ENCODE results near the gene SLC38A3. TPM values are rescaled to one million over a fixed set of nuclear protein-coding genes. Genes with fewer than 3 reads are reported as not detected.
"Not testable (repeated sequence)": the region's sequence is repeated elsewhere in the genome, so short reads cannot be mapped to it uniquely, and the experiment has no call there.

The SLC38A3 gene
- total RNA-seq, 1 donor: 0.36 TPM

DNA sequence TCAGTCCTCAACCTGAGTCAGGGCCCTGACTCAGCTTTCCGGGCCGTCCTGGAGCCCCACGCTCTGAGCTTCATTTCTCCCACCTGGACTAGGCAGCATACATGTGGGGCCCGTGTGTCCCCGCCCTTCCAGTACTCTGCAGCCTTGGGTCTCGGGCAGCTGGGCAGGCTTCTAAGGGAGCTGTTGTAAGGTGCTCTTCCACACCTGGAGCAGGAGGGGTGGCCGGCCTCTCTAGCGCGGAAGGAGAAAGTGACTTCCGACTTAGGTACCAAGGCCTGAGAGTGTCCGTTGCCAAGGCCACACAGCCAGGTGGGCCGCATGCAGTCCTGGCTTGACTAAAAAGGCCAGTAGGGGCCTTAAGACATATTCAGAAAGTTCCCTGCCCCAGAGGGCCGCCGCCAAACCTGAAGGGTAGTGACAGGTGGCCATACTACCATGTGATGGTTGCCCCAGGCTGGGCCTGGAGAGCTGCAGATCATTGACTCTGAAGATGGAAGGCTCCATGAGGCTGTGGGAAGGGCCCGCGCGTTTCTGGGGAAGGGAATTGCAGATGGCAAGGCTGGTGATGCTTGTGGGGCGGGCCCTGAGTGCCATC, 54.5 kb downstream of the SLC38A3 start:
- Histone ChIP-seq H3K79me2 (ENCODE audit: insufficient read depth, low read length) (peaks cover 33% of the 10 kb centered on the region), H2AFZ (ENCODE audit: low read length) (no peak overlapping the region), H4K20me1 (ENCODE audit: insufficient read depth, low read length) (peaks cover 23% of the 10 kb centered on the region), H3K36me3 (ENCODE audit: insufficient read depth, low read length) (peaks cover 45% of the 10 kb centered on the region), H3K4me2 (ENCODE audit: insufficient read depth, low read length) (peak overlapping the region; percentile 85), H3K4me3 (ENCODE audit: insufficient read depth, low read length) (no peak overlapping the region), H3K9me3 (ENCODE audit: low read depth, low read length) (no peaks in the 10 kb centered on the region), H3K4me1 (ENCODE audit: insufficient read depth, low read length) (peaks cover 29% of the 10 kb centered on the region), H3K27ac (ENCODE audit: low read depth, low read length) (peak overlapping the region; percentile 65), H3K27me3 (ENCODE audit: insufficient read depth, low read length) (no peaks in the 10 kb centered on the region)
- TF ChIP-seq, protein P1, sequence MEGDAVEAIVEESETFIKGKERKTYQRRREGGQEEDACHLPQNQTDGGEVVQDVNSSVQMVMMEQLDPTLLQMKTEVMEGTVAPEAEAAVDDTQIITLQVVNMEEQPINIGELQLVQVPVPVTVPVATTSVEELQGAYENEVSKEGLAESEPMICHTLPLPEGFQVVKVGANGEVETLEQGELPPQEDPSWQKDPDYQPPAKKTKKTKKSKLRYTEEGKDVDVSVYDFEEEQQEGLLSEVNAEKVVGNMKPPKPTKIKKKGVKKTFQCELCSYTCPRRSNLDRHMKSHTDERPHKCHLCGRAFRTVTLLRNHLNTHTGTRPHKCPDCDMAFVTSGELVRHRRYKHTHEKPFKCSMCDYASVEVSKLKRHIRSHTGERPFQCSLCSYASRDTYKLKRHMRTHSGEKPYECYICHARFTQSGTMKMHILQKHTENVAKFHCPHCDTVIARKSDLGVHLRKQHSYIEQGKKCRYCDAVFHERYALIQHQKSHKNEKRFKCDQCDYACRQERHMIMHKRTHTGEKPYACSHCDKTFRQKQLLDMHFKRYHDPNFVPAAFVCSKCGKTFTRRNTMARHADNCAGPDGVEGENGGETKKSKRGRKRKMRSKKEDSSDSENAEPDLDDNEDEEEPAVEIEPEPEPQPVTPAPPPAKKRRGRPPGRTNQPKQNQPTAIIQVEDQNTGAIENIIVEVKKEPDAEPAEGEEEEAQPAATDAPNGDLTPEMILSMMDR (IDR thresholded peaks at IDR 0.05; ENCODE audit: extremely low read depth, low read depth, low read length): no peak
- peak; percentile 88 for DNase-seq (ENCODE audit: insufficient read length, low spot score, missing footprints)

DNA sequence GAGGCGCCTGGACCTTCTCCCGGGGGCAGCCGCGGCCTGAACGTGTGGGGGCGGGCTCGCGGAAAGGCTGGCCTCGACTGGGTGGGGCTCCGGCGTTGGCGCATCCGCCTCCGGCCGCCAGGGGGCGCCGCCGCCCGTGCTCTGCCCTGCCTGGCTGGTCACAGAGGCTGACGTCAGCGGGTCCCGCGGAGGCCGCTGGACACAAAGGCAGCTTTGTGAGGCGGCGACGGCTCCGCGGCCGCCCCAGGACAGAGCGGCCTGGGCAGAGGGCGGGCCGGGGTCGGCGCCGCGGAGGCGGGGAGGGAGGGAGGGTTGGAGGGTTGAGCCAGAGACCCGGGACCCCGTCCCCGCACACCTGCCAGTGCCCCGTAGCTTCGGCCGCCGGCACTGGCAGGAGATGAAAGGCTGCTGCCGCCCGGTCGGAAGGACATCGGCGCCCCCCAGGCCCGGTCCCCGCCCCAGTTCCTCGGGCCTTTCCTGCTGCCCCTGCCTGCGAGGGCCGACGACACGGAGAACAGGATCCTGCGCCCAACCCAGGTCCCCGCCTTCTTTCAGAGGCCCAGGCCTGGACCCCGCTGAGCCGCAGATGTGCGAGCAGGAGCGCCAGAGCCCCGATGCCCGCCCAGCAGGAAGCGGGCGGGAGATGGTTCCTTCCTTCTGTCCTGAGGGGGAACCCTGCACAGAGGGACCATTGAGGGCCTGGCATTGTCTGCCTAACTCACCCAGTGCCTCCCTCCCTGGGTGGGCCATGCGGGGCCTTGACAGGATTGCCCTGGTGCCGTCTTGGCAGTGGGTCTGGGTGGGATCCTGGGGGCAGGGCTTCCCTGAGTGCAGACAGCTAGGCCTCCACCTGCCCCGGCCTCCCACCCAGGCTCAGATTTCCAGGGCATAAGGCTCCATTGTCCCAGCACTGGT, 55.2 kb downstream of the SLC38A3 start:
- peaks cover 16% of the 10 kb centered on the region for H4K20me1 ChIP-seq (ENCODE audit: insufficient read depth, low read length)
- peaks cover 39% of the 10 kb centered on the region for H3K36me3 ChIP-seq (ENCODE audit: insufficient read depth, low read length)
- H3K27me3 ChIP-seq (ENCODE audit: insufficient read depth, low read length): no peaks in the 10 kb centered on the region
- H2AFZ ChIP-seq (ENCODE audit: low read length): no peak overlapping the region
- H3K4me2 ChIP-seq (ENCODE audit: insufficient read depth, low read length): peak overlapping the region; percentile 85
- H3K79me2 ChIP-seq (ENCODE audit: insufficient read depth, low read length): peaks cover 25% of the 10 kb centered on the region
- peak overlapping the region; percentile 65 for H3K27ac ChIP-seq (ENCODE audit: low read depth, low read length)
- peak overlapping the region; percentile 66 for H3K4me3 ChIP-seq (ENCODE audit: insufficient read depth, low read length)
- H3K4me1 ChIP-seq (ENCODE audit: insufficient read depth, low read length): peaks cover 29% of the 10 kb centered on the region
- peak; percentile 100 for DNase-seq (ENCODE audit: insufficient read length, low spot score, missing footprints)
- no peaks in the 10 kb centered on the region for H3K9me3 ChIP-seq (ENCODE audit: low read depth, low read length)
- TF ChIP-seq, protein P1 (IDR thresholded peaks at IDR 0.05; ENCODE audit: extremely low read depth, low read depth, low read length): peak; percentile 75

DNA sequence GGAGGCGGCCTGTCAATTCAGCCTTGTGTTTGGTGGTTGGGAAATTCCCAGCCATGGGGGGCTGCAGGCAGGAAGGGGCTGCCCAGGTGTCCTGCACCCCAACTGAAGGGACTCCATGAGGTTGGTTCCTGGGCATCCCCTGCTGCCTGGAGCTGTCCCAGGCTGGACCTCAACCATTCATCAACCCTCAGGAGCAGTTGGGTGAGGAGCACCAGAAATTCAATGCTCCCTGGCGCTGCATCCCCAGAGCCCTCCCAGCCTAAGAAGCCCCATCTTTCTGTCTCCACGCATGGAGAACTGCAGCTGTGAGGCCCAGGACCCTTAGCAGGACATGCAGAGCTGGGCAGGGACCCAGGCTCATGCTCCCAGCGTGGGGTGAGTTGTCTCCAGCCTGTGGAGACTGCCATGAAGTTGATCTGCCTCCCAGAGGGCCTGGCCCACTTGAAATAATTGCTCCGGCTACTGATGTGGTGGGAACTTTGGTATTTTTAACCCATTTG, 55.9 kb downstream of the SLC38A3 start:
- H3K27me3 ChIP-seq (ENCODE audit: insufficient read depth, low read length): no peaks in the 10 kb centered on the region
- H3K4me1 ChIP-seq (ENCODE audit: insufficient read depth, low read length): peaks cover 30% of the 10 kb centered on the region
- H3K27ac ChIP-seq (ENCODE audit: low read depth, low read length): peak overlapping the region; percentile 65
- DNase-seq (ENCODE audit: insufficient read length, low spot score, missing footprints): peak; percentile 88
- peaks cover 13% of the 10 kb centered on the region for H4K20me1 ChIP-seq (ENCODE audit: insufficient read depth, low read length)
- H3K4me2 ChIP-seq (ENCODE audit: insufficient read depth, low read length): peak overlapping the region; percentile 85
- H3K4me3 ChIP-seq (ENCODE audit: insufficient read depth, low read length): peak overlapping the region; percentile 66
- no peak overlapping the region for H2AFZ ChIP-seq (ENCODE audit: low read length)
- H3K36me3 ChIP-seq (ENCODE audit: insufficient read depth, low read length): peaks cover 35% of the 10 kb centered on the region
- TF ChIP-seq, protein P1 (IDR thresholded peaks at IDR 0.05; ENCODE audit: extremely low read depth, low read depth, low read length): no peak
- H3K9me3 ChIP-seq (ENCODE audit: low read depth, low read length): no peaks in the 10 kb centered on the region
- H3K79me2 ChIP-seq (ENCODE audit: insufficient read depth, low read length): peaks cover 21% of the 10 kb centered on the region

DNA sequence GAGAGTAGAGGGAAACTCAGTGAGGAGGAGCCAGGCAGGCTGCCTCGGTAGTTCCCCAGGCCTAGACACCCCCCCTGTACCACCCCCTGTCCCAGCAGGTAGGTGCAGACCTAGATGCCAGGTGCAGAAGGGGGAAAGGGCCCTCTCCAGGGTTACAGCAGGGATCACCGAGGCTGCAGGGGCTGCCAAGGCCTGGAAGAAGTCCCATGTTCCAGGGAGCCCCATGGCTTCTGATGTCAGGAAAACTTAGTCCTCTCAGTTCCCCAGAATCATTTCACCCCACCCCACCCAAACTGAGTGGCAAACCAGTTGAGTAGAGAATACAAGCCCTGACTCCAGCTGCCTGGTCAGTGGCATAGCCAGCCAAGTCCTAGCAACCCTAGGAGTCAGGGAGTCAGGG, 56.4 kb downstream of the SLC38A3 start:
- no peak overlapping the region for H2AFZ ChIP-seq (ENCODE audit: low read length)
- H3K27ac ChIP-seq (ENCODE audit: low read depth, low read length): no peak overlapping the region
- TF ChIP-seq, protein P1 (IDR thresholded peaks at IDR 0.05; ENCODE audit: extremely low read depth, low read depth, low read length): no peak
- no peak overlapping the region for H3K4me3 ChIP-seq (ENCODE audit: insufficient read depth, low read length)
- peak overlapping the region; percentile 85 for H3K4me2 ChIP-seq (ENCODE audit: insufficient read depth, low read length)
- peaks cover 8% of the 10 kb centered on the region for H4K20me1 ChIP-seq (ENCODE audit: insufficient read depth, low read length)
- H3K36me3 ChIP-seq (ENCODE audit: insufficient read depth, low read length): peaks cover 30% of the 10 kb centered on the region
- no peaks in the 10 kb centered on the region for H3K9me3 ChIP-seq (ENCODE audit: low read depth, low read length)
- no peaks in the 10 kb centered on the region for H3K27me3 ChIP-seq (ENCODE audit: insufficient read depth, low read length)
- peaks cover 30% of the 10 kb centered on the region for H3K4me1 ChIP-seq (ENCODE audit: insufficient read depth, low read length)
- no peak for DNase-seq (ENCODE audit: insufficient read length, low spot score, missing footprints)
- peaks cover 16% of the 10 kb centered on the region for H3K79me2 ChIP-seq (ENCODE audit: insufficient read depth, low read length)

DNA sequence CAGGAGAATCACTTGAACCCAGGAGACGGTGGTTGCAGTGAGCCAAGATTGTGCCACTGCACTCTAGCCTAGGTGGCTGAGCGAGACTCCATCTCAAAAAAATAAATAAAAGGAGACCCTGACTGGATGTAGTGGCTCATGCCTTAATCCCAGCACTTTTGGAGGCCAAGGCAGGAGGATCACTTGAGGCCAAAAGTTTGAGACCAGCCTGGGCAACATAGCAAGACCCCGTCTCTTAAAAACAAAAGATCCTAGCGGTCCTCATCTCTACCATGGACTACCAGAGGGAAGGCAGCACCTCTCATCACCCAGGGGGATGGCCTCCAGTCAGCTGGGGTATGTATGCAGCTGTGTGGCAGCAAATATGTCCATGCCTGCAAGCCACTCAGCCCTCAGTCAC, 57.1 kb downstream of the SLC38A3 start:
- H3K27me3 ChIP-seq (ENCODE audit: insufficient read depth, low read length); DNase-seq (ENCODE audit: insufficient read length, low spot score, missing footprints); H3K9me3 ChIP-seq (ENCODE audit: low read depth, low read length); H4K20me1 ChIP-seq (ENCODE audit: insufficient read depth, low read length); H3K4me2 ChIP-seq (ENCODE audit: insufficient read depth, low read length); H3K27ac ChIP-seq (ENCODE audit: low read depth, low read length); H3K79me2 ChIP-seq (ENCODE audit: insufficient read depth, low read length); H2AFZ ChIP-seq (ENCODE audit: low read length); H3K4me3 ChIP-seq (ENCODE audit: insufficient read depth, low read length): not testable (repeated sequence)
- H3K36me3 ChIP-seq (ENCODE audit: insufficient read depth, low read length): peaks cover 23% of the 10 kb centered on the region
- H3K4me1 ChIP-seq (ENCODE audit: insufficient read depth, low read length): peaks cover 30% of the 10 kb centered on the region

Measured in osteoblast (primary cell).